NK-92 (cell line): ENCODE measurements around the gene TEKTIP1.
"Not testable (repeated sequence)": the region's sequence is repeated elsewhere in the genome, so short reads cannot be mapped to it uniquely, and the experiment has no call there.

ENCODE experiments used
- DNase-seq: peaks from one replicate; lab custom pipeline; 2025; ENCODE audit not compliant: unreplicated experiment; lab: John Stamatoyannopoulos, UW

Gene TEKTIP1

GRCh38 chr19:3556423-3556977 is 17.5 kb downstream of the TEKTIP1 start:
- no peak for DNase-seq

- no peak for DNase-seq
Measured at GRCh38 chr19:3556978-3557460, 18.0 kb downstream of the TEKTIP1 start.

- DNase-seq, result peak; percentile 60
Measured at GRCh38 chr19:3557461-3558248, 18.7 kb downstream of the TEKTIP1 start, which contains the start of gene MFSD12. MFSD12 (minus strand) TSS chr19:3557586; CDS start chr19:3557403, 183 bp downstream.

DNA sequence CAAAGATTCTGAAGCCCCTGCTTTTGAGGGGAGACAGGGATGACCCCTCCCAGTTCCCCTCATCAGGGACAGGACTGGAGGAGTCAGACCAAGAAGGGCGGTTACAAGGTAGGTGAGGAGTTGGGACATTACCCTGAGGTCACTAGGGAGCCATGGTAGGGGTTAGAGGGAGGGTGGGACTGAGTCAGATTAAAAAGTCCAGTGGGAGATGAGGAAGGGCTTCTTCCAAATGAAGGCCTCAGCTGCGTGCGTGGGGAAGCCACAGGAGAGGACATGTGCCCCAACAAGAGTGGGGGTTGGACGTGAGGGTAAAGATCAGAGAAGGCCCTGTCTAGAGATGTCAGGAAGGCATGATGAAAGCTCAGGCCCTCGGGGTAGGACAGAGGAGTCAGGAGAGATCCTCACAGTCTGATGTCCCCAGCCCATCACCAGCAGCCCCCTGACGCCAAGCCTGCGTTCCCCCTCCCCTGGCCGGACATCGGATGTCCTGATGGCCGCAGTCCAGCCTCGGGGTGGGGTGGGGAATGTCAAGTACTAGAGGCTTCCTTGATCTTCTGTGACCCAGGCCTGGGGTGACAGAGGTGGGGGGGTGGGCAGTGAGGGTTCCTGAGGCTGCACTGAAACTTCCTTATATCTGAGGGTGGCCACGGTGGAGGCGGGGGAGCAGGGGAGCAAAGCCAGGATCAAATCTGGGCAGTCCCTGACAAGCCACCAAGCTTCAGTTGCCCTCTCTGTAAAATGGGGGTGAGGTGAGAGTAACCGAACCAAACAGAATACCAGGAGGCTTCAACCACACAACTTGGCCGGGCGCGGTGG is 24.9 kb downstream of the TEKTIP1 start:
- DNase-seq, result no peak

GRCh38 chr19:3565139-3565538 is 26.2 kb downstream of the TEKTIP1 start:
- no peak for DNase-seq

DNA sequence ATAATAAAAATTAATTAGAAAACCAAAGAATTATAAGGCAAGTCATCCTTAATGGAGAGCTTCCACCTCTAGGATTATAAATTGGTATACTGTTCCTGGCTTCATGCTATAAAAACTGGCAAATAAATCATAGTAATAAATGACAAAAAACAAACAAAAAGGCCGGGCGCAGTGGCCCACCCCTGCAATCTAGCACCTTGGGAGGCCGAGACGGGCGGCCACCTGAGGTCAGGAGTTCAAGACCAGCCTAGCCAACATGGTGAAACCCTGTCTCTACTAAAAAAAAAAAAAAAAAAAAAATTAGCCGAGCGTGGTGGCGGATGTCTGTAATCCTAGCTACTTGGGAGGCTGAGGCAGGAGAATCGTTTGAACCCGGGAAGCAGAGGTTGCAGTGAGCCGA is 31.1 kb downstream of the TEKTIP1 start:
- DNase-seq, result not testable (repeated sequence)

DNA sequence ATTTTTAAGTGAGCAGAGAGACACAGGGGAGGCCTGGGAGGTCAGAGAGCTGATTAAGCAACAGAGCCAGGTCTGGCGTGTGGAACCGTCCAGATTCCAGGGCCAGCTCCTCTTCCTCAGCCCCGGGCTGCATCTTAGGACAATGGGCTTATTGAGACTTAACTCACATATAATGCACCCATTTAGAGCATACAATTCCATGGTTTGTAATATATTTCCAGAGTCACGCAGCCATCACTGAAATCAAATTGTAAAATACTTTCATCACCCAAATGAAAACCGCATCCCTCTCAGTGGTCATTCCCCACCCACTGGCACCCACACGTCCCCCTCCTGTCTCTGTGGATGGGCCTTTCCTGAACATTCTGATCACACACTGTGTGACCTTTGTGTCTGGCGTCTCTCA is 31.6 kb downstream of the TEKTIP1 start:
- no peak for DNase-seq

GRCh38 chr19:3572132-3572854 is 33.3 kb downstream of the TEKTIP1 start:
- peak; percentile 97 for DNase-seq

- no peak for DNase-seq
Measured at GRCh38 chr19:3572855-3573161, 33.8 kb downstream of the TEKTIP1 start, which contains the start of gene HMG20B. HMG20B (plus strand) TSS chr19:3572944; CDS start chr19:3573310, 366 bp downstream.

DNA sequence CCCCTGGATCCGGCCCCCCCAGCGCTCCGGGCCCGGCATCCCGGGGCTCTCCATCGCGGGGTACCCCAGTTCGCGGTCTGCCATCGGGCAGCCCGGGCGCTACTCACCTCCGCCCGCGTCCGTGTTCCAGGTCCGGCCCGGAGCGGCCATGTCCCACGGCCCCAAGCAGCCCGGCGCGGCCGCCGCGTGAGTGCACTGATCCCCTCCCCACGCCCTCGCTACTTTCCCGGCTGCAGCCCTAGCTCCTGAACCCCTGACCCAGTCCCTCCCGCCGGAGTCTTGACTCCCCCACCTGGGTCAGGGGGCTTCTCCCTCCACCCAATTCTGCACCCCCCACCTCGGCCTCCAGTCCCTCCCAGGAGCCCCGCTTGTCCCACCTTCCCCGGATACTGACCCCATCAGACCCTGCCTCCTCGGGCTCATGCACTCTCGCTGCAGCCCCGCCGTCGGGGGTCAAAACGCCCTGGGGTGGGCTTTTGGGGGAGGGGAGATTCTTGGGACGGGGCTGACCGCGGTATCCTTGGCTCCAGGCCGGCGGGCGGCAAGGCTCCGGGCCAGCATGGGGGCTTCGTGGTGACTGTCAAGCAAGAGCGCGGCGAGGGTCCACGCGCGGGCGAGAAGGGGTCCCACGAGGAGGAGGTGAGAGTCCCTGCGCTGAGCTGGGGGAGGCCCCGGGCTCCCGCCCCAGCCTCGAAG is 34.3 kb downstream of the TEKTIP1 start:
- DNase-seq, result no peak

DNA sequence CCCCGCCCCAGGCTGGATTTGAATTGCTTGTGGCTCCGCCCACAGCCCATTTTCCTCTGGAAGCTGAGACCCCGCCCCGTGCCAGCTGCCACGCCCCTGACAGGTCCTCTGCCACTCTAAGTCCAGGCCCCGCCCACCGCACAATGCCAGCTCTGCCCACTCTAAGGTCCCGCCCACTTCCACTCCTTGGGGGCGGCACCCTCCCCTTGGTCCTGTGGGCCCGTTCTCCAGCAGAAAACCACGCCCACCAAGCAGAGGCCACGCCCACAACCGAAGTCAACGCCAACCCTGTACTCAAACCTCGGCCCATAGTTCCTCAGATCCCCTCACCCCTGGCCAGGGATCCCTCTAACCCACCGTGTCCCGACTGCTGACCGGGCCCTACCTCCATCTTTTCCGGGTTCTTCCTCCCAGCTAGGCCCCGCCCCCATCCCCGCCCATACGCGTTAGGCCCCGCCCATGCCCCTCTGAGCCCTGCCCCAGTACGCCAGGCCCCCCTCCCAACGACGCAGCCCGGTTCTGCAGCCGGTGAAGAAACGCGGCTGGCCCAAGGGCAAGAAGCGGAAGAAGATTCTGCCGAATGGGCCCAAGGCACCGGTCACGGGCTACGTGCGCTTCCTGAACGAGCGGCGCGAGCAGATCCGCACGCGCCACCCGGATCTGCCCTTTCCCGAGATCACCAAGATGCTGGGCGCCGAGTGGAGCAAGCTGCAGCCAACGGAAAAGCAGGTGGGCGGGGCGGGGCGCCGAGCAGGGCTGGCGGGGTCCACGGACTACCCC is 35.1 kb downstream of the TEKTIP1 start:
- DNase-seq, result no peak

GRCh38 chr19:3575260-3575741 is 36.3 kb downstream of the TEKTIP1 start:
- no peak for DNase-seq

GRCh38 chr19:3575949-3576673 is 37.1 kb downstream of the TEKTIP1 start:
- DNase-seq, result no peak

GRCh38 chr19:3576696-3577443 is 37.9 kb downstream of the TEKTIP1 start:
- DNase-seq, result no peak

GRCh38 chr19:3577723-3578344 is 38.9 kb downstream of the TEKTIP1 start:
- no peak for DNase-seq

DNA sequence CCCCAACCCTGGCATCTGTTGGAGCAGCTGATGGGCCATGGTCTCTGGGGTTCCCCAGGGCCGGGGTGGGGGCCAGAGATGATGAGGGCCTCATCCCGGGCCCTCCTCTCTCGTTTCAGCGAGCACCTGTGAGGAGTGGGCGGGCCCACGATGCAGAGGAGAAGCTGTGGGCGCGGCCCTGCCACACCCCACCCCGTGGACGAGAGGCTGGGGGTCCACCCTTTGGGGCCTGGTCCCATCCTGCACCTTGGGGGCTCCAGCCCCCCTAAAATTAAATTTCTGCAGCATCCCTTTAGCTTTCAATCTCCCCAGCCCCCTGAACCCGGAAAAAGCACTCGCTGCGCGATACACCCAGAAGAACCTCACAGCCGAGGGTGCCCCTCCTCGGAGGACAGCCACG is 39.4 kb downstream of the TEKTIP1 start:
- no peak for DNase-seq

GRCh38 chr19:3580156-3580934 is 41.4 kb downstream of the TEKTIP1 start:
- no peak for DNase-seq
